Thoracic aorta (tissue), 2 donors: ENCODE data around the gene ORC1. TPM values are rescaled to one million over a fixed set of nuclear protein-coding genes. Genes with fewer than 3 reads are reported as not detected.

ENCODE experiments used
- ATAC-seq: fragments of 150-250 bp; one replicate; pipeline ENCODE4 v1.8.0; 2017; ENCODE audit warnings: low read depth; ENCODE audit not compliant: insufficient number of reproducible peaks, low FRiP score
- DNase-seq: peaks from one replicate; pipeline ENCODE4 v3.0.0-alpha.2; 2020; ENCODE audit warnings: low spot score
- H3K27ac ChIP-seq, 2 donors: fragments of 200-600 bp; sonication (generic); 1 replicate in 1 of 2; 2 replicates in 1 of 2; pipeline ENCODE4 v1.5.1; 2016; ENCODE audit warnings: mild to moderate bottlenecking in 2 of 2, moderate library complexity in 2 of 2
- H3K27me3 ChIP-seq: fragments of 200-600 bp; sonication (generic); replicated peaks from 2 replicates; pipeline ENCODE4 v1.6.0; 2016; ENCODE audit warnings: mild to moderate bottlenecking; ENCODE audit not compliant: insufficient read depth
- H3K36me3 ChIP-seq: fragments of 200-600 bp; sonication (generic); one replicate; pipeline ENCODE4 v1.5.1; 2016
- H3K4me1 ChIP-seq, 2 donors: fragments of 200-600 bp; sonication (generic); 1 replicate in 1 of 2; 2 replicates in 1 of 2; pipeline versions ENCODE4 v1.5.1 to v1.6.0; 2016; ENCODE audit warnings: low read depth in 2 of 2, mild to moderate bottlenecking in 1 of 2; ENCODE audit not compliant: control insufficient read depth in 1 of 2
- H3K4me3 ChIP-seq: fragments of 200-600 bp; sonication (generic); 2 replicates; pipeline ENCODE4 v1.5.1; 2016; ENCODE audit warnings: mild to moderate bottlenecking
- H3K9me3 ChIP-seq: fragments of 200-600 bp; sonication (generic); 2 replicates; pipeline ENCODE4 v1.5.1; 2016
- CTCF ChIP-seq: fragments of 200-600 bp; sonication (generic); IDR thresholded peaks from one replicate; pipeline ENCODE4 v1.5.1; 2019; ENCODE audit warnings: antibody characterized with exemption
- total RNA-seq, 2 donors: library from RNA; depleted of rRNA; stranded (reverse); fragments of >200 nt; gene quantifications; one replicate each; pipeline versions ENCODE4 v1.1.0 to v1.2.3, GENCODE V29; 2016

ORC1 gene
- total RNA-seq, 2 donors from 2014 or later = 0.49 to 0.95 TPM

- H3K4me3 ChIP-seq = no peak overlapping the region
- H3K4me1 ChIP-seq = no peaks in the 10 kb centered on the region
- no peak for ATAC-seq
- H3K36me3 ChIP-seq = peaks cover 12% of the 10 kb centered on the region
- no peak overlapping the region for H3K27ac ChIP-seq
- H3K27me3 ChIP-seq = no peaks in the 10 kb centered on the region
- no peaks in the 10 kb centered on the region for H3K9me3 ChIP-seq
- TF ChIP-seq CTCF = no peak
- no peak for DNase-seq
These were observed 20.0 kb upstream of the ORC1 start for GRCh38 chr1:52424231-52424636.

GRCh38 chr1:52423771-52424170 lies 19.5 kb upstream of the ORC1 start:
- H3K9me3 ChIP-seq = no peaks in the 10 kb centered on the region
- H3K36me3 ChIP-seq = peaks cover 14% of the 10 kb centered on the region
- H3K27ac ChIP-seq = no peak overlapping the region
- ATAC-seq (no peak), DNase-seq (no peak)
- no peaks in the 10 kb centered on the region for H3K4me1 ChIP-seq
- H3K27me3 ChIP-seq = no peaks in the 10 kb centered on the region
- H3K4me3 ChIP-seq = no peak overlapping the region
- no peak for TF ChIP-seq CTCF

GRCh38 chr1:52423055-52423454 lies 18.8 kb upstream of the ORC1 start:
- H3K9me3 ChIP-seq = no peaks in the 10 kb centered on the region
- no peak for DNase-seq
- no peak overlapping the region for H3K4me3 ChIP-seq
- no peaks in the 10 kb centered on the region for H3K27me3 ChIP-seq
- H3K36me3 ChIP-seq = peaks cover 21% of the 10 kb centered on the region
- no peak for TF ChIP-seq CTCF
- ATAC-seq = no peak
- H3K4me1 ChIP-seq = no peaks in the 10 kb centered on the region
- H3K27ac ChIP-seq = no peak overlapping the region

- Histone ChIP-seq H3K27me3 (no peaks in the 10 kb centered on the region), H3K36me3 (peaks cover 42% of the 10 kb centered on the region), H3K27ac (no peak overlapping the region), H3K9me3 (no peaks in the 10 kb centered on the region), H3K4me1 (no peaks in the 10 kb centered on the region), H3K4me3 (no peak overlapping the region)
- ATAC-seq (no peak), DNase-seq (no peak)
- TF ChIP-seq CTCF = no peak
These were observed 16.5 kb upstream of the ORC1 start for GRCh38 chr1:52420713-52421112.

GRCh38 chr1:52416811-52417210 lies 12.6 kb upstream of the ORC1 start:
- Histone ChIP-seq H3K4me1 (no peaks in the 10 kb centered on the region), H3K27me3 (no peaks in the 10 kb centered on the region), H3K36me3 (peaks cover 66% of the 10 kb centered on the region), H3K27ac (no peak overlapping the region), H3K4me3 (no peak overlapping the region), H3K9me3 (no peaks in the 10 kb centered on the region)
- no peak for DNase-seq
- ATAC-seq = no peak
- no peak for TF ChIP-seq CTCF
